DMS53 treated with DMSO at 0.1 percent for 48 hours (cell line): ENCODE measurements around the gene SNX9.
"Not testable (repeated sequence)": the region's sequence is repeated elsewhere in the genome, so short reads cannot be mapped to it uniquely, and the experiment has no call there.

Source experiments
- DNase-seq: peaks from one replicate; lab custom pipeline; 2025; ENCODE audit not compliant: unreplicated experiment; lab: John Stamatoyannopoulos, UW

The SNX9 gene

DNA sequence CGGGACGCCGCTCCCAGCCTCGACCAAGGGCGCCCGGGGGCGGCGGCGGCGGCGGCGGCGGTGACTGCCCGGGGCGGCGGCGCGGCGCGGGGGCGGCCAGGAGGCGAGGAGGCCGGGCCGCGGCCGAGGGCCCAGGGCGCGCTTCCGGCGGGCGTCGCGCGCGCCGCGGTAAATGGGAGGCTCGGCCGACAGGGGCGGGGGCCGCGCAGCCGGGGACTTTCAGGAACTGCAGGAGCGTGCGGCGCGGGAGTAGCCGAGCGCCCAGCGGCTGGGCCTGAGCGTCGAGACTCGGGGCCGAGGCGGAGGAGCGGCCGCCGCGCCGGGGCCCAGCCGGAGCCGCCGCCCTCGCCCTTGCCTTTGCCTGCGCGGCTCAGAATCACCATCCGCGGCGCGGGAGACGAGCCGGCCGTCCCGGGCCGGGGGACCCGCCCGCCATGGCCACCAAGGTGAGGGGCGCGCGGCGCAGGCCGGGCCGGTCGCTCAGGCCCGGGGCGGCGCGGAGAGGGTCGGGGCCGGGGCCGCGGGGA is at the start of gene SNX9:
Gene SNX9, plus strand, starts transcription at position 246 of the 527 bp plus-strand sequence. Its CDS starts 189 bp downstream, at position 435.
- DNase-seq = peak; percentile 39

DNA sequence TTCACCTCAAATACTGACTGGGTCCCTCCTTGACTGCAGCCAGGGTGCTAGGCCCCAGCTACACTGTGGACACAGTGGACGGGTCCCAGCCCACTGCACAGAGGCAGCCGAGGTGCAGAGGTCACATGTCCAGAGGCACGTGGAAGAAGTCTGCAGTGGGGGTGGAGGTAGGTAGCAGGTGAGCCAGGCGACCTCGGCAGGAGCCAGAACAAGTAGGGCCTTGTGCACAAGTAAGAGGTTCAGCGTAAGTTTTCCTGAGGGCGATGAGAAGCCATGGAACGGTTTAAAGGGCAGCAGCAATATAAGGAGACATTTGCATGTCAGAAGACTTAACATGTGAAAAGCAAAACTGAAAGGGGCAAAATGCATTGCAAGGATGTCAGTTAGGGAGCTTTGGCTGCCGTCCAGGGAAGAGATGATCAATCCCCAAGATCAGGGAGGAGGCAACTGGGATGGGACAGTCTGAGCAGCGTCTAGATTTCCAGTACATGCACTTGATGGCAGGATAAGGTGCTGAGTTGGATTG is 49.7 kb upstream of the SNX9 start:
- no peak for DNase-seq

DNA sequence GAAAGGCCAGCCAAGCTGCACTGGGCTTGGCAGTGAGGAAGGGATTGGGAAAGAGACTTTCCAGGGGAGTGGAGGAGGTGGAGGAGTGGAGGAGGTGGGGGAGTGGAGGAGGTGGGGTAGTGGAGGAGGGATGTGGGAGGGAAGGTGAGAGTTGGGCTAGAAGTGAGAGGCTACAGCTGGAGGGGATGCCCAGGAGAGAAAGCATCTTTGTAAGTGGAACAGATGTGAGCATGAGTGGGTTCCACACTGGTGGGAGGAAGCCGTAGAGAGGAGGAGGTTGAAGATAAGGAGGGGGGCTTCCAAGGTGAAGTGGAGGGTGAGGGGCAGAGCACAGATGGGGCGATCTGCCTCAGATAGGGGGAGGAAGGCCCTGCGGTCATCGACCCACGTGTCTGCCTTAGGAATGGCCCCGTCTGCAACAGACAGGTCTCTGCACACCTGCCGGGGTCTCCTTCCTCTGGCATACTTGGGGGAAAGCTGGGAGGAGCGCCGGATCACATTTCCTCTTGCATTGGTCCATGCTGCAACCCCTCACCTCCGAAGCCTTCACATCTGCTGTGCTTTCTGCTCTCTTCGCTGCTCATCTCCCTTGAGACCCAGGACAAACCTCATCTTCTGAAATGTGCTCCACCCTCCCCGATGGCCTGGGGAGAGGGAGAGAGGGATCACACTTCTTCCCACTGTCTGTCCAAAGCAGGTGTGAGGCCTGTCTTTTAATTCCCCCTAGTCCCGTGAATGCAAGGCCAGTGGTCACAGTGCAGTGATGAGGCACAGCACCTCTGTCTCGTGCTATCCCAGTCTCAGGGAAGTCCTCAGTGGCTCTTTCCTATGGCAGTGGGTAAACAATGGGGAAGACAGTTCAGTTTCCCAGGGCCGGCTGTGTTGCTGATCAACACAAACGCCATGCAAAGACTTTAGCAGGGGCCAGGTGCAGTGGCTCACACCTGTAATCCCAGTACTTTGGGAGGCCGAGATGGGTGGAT is 48.6 kb upstream of the SNX9 start:
- DNase-seq = peak; percentile 7

DNA sequence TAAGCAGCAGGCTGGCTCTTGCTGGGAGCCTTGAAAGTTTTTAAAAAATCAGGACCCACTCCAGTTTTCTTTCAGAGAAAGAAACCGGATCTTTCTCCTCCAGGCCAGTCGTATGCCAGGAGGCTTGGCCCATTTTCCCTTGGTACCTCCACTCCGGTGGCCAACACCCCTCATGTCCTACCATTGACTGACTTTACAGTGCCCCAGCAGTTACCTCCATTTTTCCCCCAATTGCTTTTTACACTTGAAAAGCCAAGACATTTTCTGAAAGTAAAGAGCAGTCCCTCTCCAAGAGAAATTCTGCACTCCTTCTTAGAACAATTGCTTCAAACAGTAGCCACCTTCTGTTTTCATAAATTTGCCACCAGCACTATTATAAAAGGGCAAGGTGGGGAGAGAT is 47.7 kb upstream of the SNX9 start:
- no peak for DNase-seq

DNA sequence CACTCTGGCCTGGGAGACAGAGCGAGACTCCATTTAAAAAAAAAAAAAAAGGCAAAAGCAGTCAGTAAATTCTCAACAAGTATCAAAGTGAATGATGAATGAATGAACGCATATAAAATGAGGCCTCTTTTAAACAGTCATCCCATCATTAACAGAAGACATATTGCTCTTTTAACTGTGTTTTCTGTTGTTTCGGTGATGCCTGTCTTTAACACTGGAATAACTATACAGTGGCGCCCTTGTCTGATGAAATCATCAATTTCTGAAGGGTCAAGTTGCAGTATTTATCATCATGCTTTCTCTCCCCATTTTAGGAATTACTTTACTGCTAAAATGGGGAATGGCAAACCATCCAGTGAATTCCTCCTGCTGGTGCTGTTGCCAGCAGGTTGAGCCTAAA is 45.7 kb upstream of the SNX9 start:
- no peak for DNase-seq

DNA sequence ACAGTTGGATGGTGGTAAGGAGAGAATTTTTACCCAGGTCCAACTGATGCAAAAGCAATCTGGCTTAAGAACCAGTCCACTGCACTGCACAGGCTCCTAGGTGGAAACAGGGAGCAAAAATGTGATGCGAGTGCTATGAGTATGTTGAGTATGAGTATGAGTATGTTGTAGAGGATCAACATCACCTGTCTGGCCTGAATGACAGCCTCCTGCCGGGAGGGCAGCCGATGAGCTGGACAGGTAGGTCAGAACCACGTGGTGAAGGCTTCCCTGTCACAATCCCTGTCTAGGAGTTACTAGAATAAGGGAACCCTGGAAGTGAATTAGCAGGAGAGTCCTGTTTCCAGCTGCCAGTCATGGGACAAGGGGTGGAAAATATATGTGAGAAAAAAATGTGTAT is 44.3 kb upstream of the SNX9 start:
- peak; percentile 8 for DNase-seq

DNA sequence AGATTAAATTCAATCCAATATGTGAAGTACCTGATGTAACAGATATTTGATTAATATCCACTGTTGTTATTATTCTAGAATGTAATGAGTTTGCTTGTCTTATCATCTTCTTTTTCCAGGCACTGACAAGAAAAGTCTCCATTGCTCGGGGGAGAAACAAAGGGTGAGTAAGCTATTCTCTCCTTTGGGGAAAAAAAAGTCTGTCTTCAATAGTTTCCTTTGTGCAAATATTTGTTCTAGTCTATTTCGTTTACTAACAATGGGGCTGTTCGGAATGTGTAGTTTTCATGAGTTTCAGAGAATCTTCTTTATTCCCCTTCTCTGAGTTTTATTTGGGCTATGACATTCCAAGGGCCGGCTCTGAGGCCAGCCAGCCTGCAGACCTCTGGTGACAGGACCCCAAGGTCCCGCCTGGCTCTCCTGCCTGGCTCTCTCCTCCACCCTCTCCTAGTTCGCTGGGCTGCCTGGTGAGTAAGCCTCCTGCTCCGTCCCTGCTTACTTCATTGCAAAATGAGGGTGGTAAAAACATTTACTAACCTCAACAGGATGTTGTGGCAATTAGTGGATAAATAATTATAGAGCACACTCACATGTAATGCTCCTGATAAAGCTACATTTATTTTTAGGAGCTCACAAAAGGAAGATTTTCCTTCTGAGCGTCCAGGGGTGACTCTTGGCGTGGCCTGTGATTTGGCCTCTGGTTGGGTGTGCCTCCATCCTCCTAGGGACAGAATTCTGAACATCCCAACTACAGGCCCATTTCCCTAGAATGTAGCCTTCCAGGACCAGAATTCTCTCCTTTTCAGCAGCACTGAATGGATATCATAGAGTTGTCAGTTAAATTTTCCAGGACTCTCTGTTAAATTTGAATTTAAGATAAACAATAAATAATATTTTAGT is 43.1 kb upstream of the SNX9 start:
- peak; percentile 22 for DNase-seq

DNA sequence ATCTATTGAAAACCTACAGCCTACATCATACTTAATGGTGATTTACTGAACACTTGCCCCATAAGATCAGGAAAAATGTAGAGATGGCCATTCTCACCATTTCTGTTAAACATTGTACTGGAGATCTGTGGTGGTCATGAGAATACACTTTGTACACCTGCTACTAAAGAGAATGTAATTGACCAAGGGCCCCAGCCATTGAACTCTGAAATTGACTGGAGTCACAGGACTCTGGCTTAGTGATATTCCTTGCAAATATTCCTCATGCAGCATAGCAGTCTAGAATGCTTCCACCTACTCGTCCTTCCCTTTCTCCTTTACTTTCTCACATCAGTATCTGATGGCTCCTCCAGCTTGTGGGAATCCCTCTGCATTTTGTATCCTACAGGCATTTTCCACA is 37.4 kb upstream of the SNX9 start:
- DNase-seq = no peak

DNA sequence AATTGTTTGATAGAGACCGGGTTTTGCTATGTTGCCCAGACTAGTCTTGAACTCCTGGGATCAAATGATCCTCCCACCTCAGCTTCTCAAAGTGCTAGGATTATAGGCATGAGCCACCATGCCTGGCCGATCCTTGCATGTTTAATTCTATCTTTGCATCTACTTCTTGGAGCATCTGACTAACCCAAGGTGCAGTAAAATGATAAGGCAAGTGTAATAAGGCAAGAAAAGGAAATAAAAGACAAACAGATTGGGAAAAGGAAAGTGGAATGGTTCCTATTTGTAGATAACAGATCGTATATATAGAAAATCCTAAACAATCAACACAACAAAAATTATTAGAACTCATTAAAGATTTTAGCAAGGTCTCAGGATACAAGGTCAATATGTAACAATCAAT is 36.8 kb upstream of the SNX9 start:
- no peak for DNase-seq

DNA sequence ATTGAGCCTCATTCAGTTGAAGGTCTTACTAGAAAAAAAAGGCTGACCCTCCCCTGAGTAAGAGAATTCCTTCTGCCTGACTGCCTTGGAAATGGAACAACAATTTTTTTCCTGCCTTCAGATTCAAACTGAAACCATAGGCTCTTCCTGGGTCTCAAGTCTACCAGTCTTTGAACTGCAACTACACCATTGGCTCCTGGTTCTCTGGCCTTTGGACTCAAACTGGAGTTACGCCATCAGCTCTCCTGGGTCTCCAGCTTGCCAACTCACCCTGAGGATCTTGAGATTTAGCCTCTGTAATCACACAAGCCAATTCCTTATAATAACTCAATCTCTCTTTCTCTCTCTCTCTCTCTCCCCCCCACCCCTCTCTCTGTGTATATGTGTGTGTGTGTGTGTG is 36.0 kb upstream of the SNX9 start:
- DNase-seq = no peak

DNA sequence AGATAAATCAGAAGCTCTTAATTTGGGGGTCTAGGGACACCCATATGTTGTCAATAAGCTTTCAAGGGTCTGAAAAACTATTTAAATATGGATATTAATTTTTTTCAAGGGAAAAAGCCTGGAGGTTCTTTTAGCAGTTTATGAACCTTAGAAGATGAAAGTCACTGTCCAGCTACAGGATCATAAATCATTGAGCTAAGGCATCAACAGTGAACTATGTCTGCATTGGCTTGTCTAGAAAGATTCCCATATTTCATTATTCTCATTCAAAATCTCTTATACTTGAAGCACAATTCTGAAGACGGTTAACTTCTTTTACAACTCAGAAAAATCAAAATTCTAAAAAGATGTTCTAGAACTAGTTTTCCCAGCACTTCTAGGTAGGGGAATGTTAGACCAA is 34.9 kb upstream of the SNX9 start:
- DNase-seq = no peak

DNA sequence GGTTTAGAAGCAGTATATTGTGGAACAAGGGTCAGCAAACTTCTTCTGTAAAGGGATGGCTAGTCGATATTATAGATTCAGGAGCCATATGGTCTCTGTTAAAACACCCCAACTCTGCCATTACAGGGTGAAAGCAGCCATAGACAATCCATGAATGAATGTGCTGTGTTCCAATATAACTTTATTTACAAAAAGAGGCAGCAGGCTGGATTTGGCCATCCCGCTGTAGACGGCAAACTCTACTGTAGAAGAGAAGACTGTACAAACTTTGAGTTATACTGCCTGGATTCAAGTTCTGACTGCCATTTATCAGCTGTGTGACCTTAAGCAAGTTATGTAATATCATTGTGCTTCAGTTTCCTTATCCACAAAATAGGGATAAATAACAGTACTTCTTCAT is 33.7 kb upstream of the SNX9 start:
- DNase-seq = no peak

DNA sequence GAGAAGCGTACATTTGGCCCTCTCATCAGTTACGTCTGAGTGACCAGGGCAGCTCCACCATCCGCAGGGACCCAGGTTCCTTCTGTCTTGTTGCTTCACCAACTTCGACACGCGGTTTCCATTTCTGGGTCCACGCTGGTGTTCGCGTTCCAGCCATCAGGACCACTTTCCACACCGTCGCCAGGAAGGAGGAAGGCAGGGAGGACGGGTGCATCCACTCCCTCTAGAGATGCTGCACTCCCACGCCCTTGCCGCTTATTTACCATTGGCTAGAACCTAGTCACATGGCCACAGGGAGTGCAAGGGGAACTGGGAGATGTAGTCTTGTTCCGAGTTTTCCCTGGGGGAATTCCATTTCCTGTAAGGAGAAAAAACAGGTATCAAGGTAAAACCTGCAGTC is 33.2 kb upstream of the SNX9 start:
- DNase-seq = no peak

DNA sequence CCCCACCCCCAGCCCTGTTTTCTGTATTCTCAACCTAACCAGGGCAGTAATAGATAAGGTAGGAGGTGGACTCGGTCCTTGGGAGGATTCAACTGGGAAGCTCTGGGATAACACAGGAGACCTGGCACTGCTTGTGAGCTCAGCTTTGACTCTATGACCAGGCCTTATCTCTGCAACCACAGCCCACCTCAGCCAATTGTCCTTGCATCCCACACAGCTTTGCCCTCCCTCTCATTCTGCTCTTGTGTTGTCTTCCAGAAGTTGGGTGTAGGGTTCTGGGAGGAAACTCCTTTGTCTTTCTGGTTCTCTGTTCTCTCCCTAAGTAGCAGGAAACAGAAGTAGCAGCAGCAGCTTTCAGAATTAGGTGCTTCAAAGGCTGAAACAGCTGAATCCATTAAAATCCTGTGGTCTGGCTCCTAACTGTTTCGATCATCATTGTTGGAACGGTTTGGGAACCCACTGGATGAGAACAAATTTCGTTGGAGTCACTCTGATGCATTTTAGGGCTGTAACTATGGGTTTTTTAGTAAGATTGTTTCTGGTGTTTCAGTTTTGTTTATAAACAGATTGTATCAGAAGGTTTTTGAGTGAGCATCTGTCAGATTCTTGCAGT is 32.4 kb upstream of the SNX9 start:
- no peak for DNase-seq

DNA sequence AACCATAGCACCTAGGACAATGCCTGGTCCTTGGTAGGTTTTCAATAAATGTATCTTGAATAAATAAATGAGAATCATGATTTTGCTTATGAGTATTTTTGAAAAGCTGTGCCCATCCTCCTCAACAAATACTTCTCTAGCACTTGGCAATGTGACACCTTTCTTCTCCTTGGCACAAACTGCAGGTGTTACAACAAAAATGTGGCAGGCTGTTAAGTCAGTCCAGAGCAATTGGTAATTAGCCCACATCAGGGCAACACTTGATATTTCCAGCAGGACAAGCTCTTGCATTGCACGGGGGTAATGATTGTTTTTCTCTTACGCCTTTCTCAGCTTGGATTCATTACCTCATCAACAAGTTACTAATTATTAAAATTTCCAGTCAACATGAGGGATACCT is 31.6 kb upstream of the SNX9 start:
- peak; percentile 18 for DNase-seq

DNA sequence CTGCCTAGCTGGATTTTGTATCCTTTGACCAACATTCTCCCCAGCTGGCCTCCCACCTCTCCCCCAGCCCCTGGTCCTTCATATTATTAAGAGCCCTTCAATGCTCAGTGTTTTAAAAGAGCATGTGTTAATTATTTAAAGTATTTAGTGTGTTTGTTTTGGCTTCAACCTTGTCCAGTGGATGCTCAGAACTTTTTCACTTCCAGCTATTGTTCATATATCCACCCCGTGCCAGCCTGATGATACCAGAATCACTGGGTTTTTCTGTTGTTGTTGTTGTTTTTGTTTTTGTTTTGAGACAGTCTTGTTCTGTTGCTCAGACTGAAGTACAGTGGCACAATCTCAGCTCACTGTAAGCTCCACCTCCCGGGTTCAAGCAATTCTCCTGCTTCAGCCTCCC is 30.4 kb upstream of the SNX9 start:
- no peak for DNase-seq

DNA sequence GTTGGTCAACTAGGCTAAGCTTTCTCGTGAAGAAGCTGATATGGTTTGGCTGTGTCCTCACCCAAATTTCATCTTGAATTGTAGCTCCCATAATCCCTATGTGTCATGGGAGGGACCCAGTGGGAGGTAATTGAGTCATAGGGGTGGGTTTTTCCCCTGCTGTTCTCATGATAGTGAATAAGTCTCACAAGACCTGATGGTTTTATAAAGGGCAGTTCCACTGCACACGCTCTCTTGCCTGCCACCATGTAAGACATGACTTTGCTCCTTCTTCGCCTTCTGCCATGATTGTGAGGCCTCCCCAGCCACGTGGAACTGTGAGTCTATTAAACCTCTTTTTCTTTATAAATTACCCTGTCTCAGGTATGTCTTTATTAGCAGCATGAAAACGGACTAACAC is 29.0 kb upstream of the SNX9 start:
- DNase-seq = not testable (repeated sequence)

DNA sequence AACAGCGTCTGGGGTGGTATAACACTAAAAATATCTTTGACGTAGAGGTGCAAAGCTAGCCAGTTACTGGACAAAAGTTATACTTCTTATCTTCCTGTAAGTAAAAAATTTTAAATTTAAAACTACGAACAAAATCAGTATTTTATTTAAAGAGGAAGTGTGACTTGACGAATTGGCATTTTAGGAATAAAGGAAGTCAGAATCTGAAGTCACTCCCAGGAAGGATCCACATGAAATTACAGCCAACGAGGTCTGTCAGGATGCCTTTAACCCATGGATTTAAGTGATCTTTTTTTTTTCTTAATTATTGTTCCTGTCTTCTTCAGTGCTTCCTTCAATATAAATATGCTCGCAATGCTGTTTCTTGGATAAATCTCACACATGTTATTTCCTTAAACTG is 27.2 kb upstream of the SNX9 start:
- no peak for DNase-seq

DNA sequence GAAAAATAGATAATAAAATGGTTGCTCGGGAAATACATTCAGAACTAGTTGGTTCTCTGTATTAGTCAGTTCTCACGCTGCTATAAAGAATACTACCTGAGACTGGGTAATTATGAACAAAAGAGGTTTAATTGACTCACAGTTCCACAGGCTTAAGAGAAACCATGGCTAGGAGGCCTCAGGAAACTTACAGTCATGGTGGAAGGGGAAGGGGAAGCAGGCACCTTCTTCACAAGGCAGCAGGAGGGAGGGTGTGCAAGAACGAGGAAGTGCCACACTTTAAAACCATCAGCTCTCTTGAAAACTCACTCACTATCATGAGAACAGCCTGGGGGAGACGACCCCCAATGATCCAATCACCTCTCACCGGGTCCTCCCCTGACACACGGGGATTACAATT is 24.2 kb upstream of the SNX9 start:
- DNase-seq = no peak

DNA sequence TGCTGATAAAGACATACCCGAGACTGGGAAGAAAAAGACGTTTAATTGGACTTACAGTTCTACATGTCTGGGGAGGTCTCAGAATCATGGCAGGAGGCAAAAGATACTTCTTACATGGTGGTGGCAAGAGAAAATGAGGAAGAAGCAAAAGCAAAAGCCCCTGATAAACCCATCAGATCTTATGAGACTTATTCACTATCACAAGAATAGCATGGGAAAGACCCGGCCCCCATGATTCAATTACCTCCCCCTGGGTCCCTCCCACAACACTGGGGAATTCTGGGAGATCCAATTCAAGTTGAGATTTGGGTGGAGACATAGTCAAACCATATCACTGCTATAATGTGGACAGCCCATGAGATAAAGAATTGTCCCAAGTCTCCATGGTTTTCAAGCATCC is 23.5 kb upstream of the SNX9 start:
- not testable (repeated sequence) for DNase-seq
